K562 (cell line): Measurements from ENCODE around the gene TMEM271. TPM values are rescaled to one million over a fixed set of nuclear protein-coding genes. Genes with fewer than 3 reads are reported as not detected.

Experiments used
- ATAC-seq: fragments of 200-7000 bp; cut with Tn5 transposase; 3 replicates; pipeline ENCODE4 v1.9.1; 2020; ENCODE audit warnings: moderate library complexity
- BruUV-seq: library from RNA; stranded (reverse); fragments of 400-500 nt; replicated peaks from 2 replicates; lab custom pipeline; 2021; lab: Mats Ljungman, UMichigan
- CTCF ChIA-PET: fragments of 300-600 bp; formaldehyde crosslinking; extraction: SDS; loops from one replicate; lab custom pipeline; 2021; ENCODE audit warnings: low intra/inter-chr PET ratio; lab: Yijun Ruan, JAX
- POLR2A ChIA-PET: fragments of 300-600, 350-650 bp; sonication (Branson Sonifier 250); formaldehyde crosslinking; extraction: SDS; loops from one replicate; lab custom pipeline; 2021; ENCODE audit warnings: antibody characterized with exemption, inconsistent platforms; lab: Yijun Ruan, JAX
- DNase-seq, 4 experiments: peaks; one replicate each; pipeline versions ENCODE4 v3.0.0 to v3.0.0-alpha.2; 2011 to 2018; ENCODE audit warnings: low spot score in 3 of 4, mixed read lengths in 3 of 4; ENCODE audit errors: extremely low read depth in 1 of 4
- FAIRE-seq: peaks from 2 replicates; lab custom pipeline; 2011; peaks lifted over from hg19 to GRCh38; lab: Jason Lieb, UNC
- H2AFZ ChIP-seq: 2 replicates; pipeline ENCODE4 v1.6.0; 2011; ENCODE audit warnings: low read depth, low read length, control low read depth, inconsistent platforms
- H3K27ac ChIP-seq: fragments of 200-600 bp; 3 replicates; pipeline ENCODE4 v1.8.0; 2011; ENCODE audit warnings: low read depth, mild to moderate bottlenecking, control low read depth, inconsistent platforms, low read length, moderate library complexity, mixed read lengths; ENCODE audit errors: extremely low read depth
- H3K27me3 ChIP-seq, 2 experiments: fragments of 300-600 bp in 1 of 2; 2 replicates in 1 of 2; 3 replicates in 1 of 2; pipeline versions ENCODE4 v1.6.0 to v1.8.0; 2011; ENCODE audit warnings: inconsistent platforms in 2 of 2, low read length in 2 of 2, mild to moderate bottlenecking in 1 of 2, mixed read lengths in 1 of 2, moderate library complexity in 1 of 2; ENCODE audit not compliant: control insufficient read depth in 2 of 2, insufficient read depth in 2 of 2
- H3K36me3 ChIP-seq: fragments of 300-600 bp; 3 replicates; pipeline ENCODE4 v1.8.0; 2011; ENCODE audit warnings: mild to moderate bottlenecking, low read length, inconsistent platforms; ENCODE audit not compliant: control insufficient read depth, insufficient read depth
- H3K4me1 ChIP-seq, 2 experiments: fragments of 200-600 bp in 1 of 2; replicated peaks in 1 of 2; 2 replicates in 1 of 2; 3 replicates in 1 of 2; pipeline versions ENCODE4 v1.5.1 to v1.8.0; 2011; ENCODE audit warnings: inconsistent platforms in 2 of 2, low read length in 2 of 2, mild to moderate bottlenecking in 1 of 2, mixed read lengths in 1 of 2, moderate library complexity in 1 of 2; ENCODE audit not compliant: control insufficient read depth in 2 of 2, insufficient read depth in 2 of 2
- H3K4me2 ChIP-seq: 2 replicates; pipeline ENCODE4 v1.6.1; 2011; ENCODE audit warnings: low read length, control low read depth, inconsistent platforms, mixed read lengths; ENCODE audit not compliant: insufficient read depth
- H3K4me3 ChIP-seq: fragments of 200-600 bp; sonication (generic), shearing (Covaris generic); 2 replicates; pipeline ENCODE4 v1.5.1; 2016; ENCODE audit warnings: control low read depth, inconsistent platforms
- H3K79me2 ChIP-seq: fragments of 200-600 bp; 3 replicates; pipeline ENCODE4 v1.8.0; 2011; ENCODE audit warnings: low read length, inconsistent platforms; ENCODE audit not compliant: control insufficient read depth, insufficient read depth
- H3K9ac ChIP-seq, 2 experiments: 2 replicates each; pipeline versions ENCODE4 v1.6.0 to v1.6.1; 2011; ENCODE audit warnings: low read depth in 2 of 2, low read length in 2 of 2, control low read depth in 1 of 2, inconsistent platforms in 1 of 2, mild to moderate bottlenecking in 1 of 2, mixed read lengths in 1 of 2; ENCODE audit not compliant: insufficient read depth in 1 of 2
- H3K9me1 ChIP-seq: one replicate; pipeline ENCODE4 v1.6.0; 2011; ENCODE audit warnings: inconsistent platforms, mild to moderate bottlenecking, low read length, moderate library complexity; ENCODE audit not compliant: control insufficient read depth, insufficient read depth
- H3K9me3 ChIP-seq: replicated peaks from 2 replicates; pipeline ENCODE4 v1.5.1; 2011; ENCODE audit warnings: low read depth, low read length, inconsistent platforms; ENCODE audit not compliant: control insufficient read depth, insufficient read depth
- H4K20me1 ChIP-seq: replicated peaks from 2 replicates; pipeline ENCODE4 v1.6.1; 2011; ENCODE audit warnings: low read length, inconsistent platforms, mixed read lengths; ENCODE audit not compliant: control insufficient read depth, insufficient read depth
- CCAR2 ChIP-seq: fragments of 200-400 bp; formaldehyde crosslinking; IDR thresholded peaks from 2 replicates; pipeline ENCODE4 v1.6.1; 2017; ENCODE audit warnings: mild to moderate bottlenecking, low read depth, low read length
- CHD2 ChIP-seq: IDR thresholded peaks from 2 replicates; pipeline ENCODE4 v1.6.1; 2011; ENCODE audit warnings: low read depth, low read length
- FOXM1 ChIP-seq, 2 experiments: fragments of 450-650 bp in 1 of 2; sonication (generic) in 1 of 2; formaldehyde crosslinking in 1 of 2; IDR thresholded peaks; 2 replicates each; pipeline versions ENCODE4 v1.6.1 to v1.9.0; 2017 to 2022; ENCODE audit warnings: low read depth in 2 of 2, mild to moderate bottlenecking in 2 of 2, missing genetic modification reagents in 1 of 2, moderate library complexity in 1 of 2
- FUS ChIP-seq: fragments of 200-400 bp; formaldehyde crosslinking; optimal IDR thresholded peaks from 2 replicates; pipeline ENCODE3; 2017; ENCODE audit warnings: low read depth, low read length
- GATAD2B ChIP-seq: fragments of 450-650 bp; IDR thresholded peaks from 2 replicates; pipeline ENCODE4 v1.6.1; 2017; ENCODE audit warnings: mild to moderate bottlenecking, borderline replicate concordance
- KAT8 ChIP-seq: fragments of 450-650 bp; IDR thresholded peaks from 2 replicates; pipeline ENCODE4 v1.6.1; 2016; ENCODE audit warnings: low read depth, mild to moderate bottlenecking
- MYNN ChIP-seq, 2 experiments: sonication (generic); formaldehyde crosslinking in 1 of 2; IDR thresholded peaks; 2 replicates each; pipeline versions ENCODE4 v1.5.0 to v1.6.1; 2016 to 2020; ENCODE audit warnings: antibody characterized with exemption in 1 of 2, missing genetic modification reagents in 1 of 2
- OTX1 ChIP-seq: fragments of 450-650 bp; formaldehyde crosslinking; IDR thresholded peaks from 2 replicates; pipeline ENCODE4 v1.4.0; 2022; ENCODE audit warnings: mild to moderate bottlenecking
- SMAD2 ChIP-seq: fragments of 150-350 bp; IDR thresholded peaks from 2 replicates; pipeline ENCODE4 v1.6.1; 2014; ENCODE audit warnings: low read depth, mild to moderate bottlenecking, low read length
- SMARCC2 ChIP-seq: fragments of 450-650 bp; IDR thresholded peaks from 2 replicates; pipeline ENCODE4 v1.6.1; 2017; ENCODE audit warnings: antibody characterized with exemption, moderate library complexity, mild to moderate bottlenecking, low read depth
- TCF3 ChIP-seq: sonication (generic); formaldehyde crosslinking; IDR thresholded peaks from 2 replicates; pipeline ENCODE4 v1.4.0; 2020; ENCODE audit warnings: mild to moderate bottlenecking, missing genetic modification reagents
- TGIF2 ChIP-seq: sonication (generic); formaldehyde crosslinking; IDR thresholded peaks from 2 replicates; pipeline ENCODE4 v1.8.1; 2022; ENCODE audit warnings: mild to moderate bottlenecking, missing genetic modification reagents, moderate library complexity
- TOE1 ChIP-seq, 2 experiments: fragments of 450-650 bp in 1 of 2; sonication (generic) in 1 of 2; formaldehyde crosslinking in 1 of 2; IDR thresholded peaks; 2 replicates each; pipeline versions ENCODE4 v1.7.1 to v1.8.0; 2016 to 2022; ENCODE audit warnings: borderline replicate concordance in 2 of 2, mild to moderate bottlenecking in 2 of 2, antibody characterized with exemption in 1 of 2, inconsistent platforms in 1 of 2, low read depth in 1 of 2, missing genetic modification reagents in 1 of 2, moderate library complexity in 1 of 2
- U2AF2 ChIP-seq: fragments of 200-400 bp; formaldehyde crosslinking; optimal IDR thresholded peaks from 2 replicates; pipeline ENCODE3; 2017; ENCODE audit warnings: low read depth, mild to moderate bottlenecking, low read length
- ZBTB34 ChIP-seq: fragments of 250-450 bp; sonication (Bioruptor Pico); IDR thresholded peaks from 2 replicates; pipeline ENCODE4 v1.8.0; 2021; ENCODE audit warnings: mild to moderate bottlenecking, moderate library complexity
- ZNF146 ChIP-seq: IDR thresholded peaks from one replicate; pipeline ENCODE4 v1.6.1; 2018; ENCODE audit warnings: missing compliant biosample characterization; ENCODE audit not compliant: unreplicated experiment
- ZNF217 ChIP-seq: sonication (generic); formaldehyde crosslinking; IDR thresholded peaks from 2 replicates; pipeline ENCODE4 v1.8.0; 2022; ENCODE audit warnings: mild to moderate bottlenecking, missing genetic modification reagents
- ZNF561 ChIP-seq: fragments of 450-650 bp; formaldehyde crosslinking; conservative IDR thresholded peaks from 2 replicates; pipeline ENCODE4 v1.4.0; 2020; ENCODE audit warnings: mild to moderate bottlenecking, moderate library complexity
- WGBS: fragments of 100-300 bp; shearing (Covaris generic); methylation state at CpG from one replicate; pipeline ENCODE4 v1.1.6; 2016; ENCODE audit warnings: low coverage, mixed read lengths; ENCODE audit not compliant: insufficient coverage; ENCODE audit errors: missing lambda C conversion rate; 5-methylcytosine and 5-hydroxymethylcytosine counted together
- in situ Hi-C: fragments of 300-500 bp; cut with MboI; formaldehyde crosslinking; loops from 4 replicates; pipeline ENCODE4 v1.15.0; 2018; ENCODE audit warnings: inconsistent platforms, mixed read lengths
- intact Hi-C: fragments of 100-400 bp; cut with micrococcal nuclease; formaldehyde crosslinking; loops from 2 replicates; pipeline ENCODE4 v1.14.2; 2022
- polyA plus RNA-seq, 8 experiments: library from polyadenylated mRNA; depleted of rRNA in 4 of 8; stranded (reverse) in 5 of 8; unstranded in 3 of 8; fragments of >200 nt; fragmentation: Nextera tagmentation in 2 of 8; fragmentation: Illumina TruSeq in 1 of 8; extraction: Ambion mirVana in 2 of 8; extraction: Trizol in 1 of 8; gene quantifications; 2 replicates each; pipeline versions ENCODE4 v1.2.1 to v1.2.3, GENCODE V29; 2011 to 2014; ENCODE audit warnings: inconsistent platforms in 1 of 8, missing spikeins in 1 of 8
- total RNA-seq, 7 experiments: library from RNA; depleted of rRNA in 6 of 7; stranded (reverse); fragments of >200 nt in 6 of 7; fragmentation: Illumina TruSeq in 2 of 7; extraction: Trizol in 2 of 7; gene quantifications; 2 replicates each; pipeline versions ENCODE4 v1.2.1 to v1.2.3, GENCODE V29; 2011 to 2021; ENCODE audit warnings: low replicate concordance in 1 of 7

The TMEM271 gene
- total and polyA plus RNA-seq, 9 of the 15 experiments (the other 6 are each of a cell fraction or from before 2014, with no cell fraction given) = not detected

GRCh38 chr4:620201-620600, 44.1 kb upstream of the TMEM271 start:
- Histone ChIP-seq H3K4me3 (no peak overlapping the region), H3K27me3 (peaks cover 6 to 54% of the 10 kb centered on the region in 2 experiments), H3K79me2 (no peaks in the 10 kb centered on the region), H2AFZ (no peak overlapping the region), H3K27ac (no peak overlapping the region), H3K9ac (no peak overlapping the region), H3K4me2 (no peak overlapping the region), H3K9me3 (no peaks in the 10 kb centered on the region), H3K4me1 (peaks cover 0 to 7% of the 10 kb centered on the region in 2 experiments; a peak in 2 of 5 replicates), H4K20me1 (no peaks in the 10 kb centered on the region), H3K9me1 (no peaks in the 10 kb centered on the region), H3K36me3 (no peaks in the 10 kb centered on the region)
- FAIRE-seq = no peak
- ATAC-seq = no peak
- POLR2A ChIA-PET = no interaction called here
- under 1% methylated on average over 11 of the region's 11 CpGs for WGBS
- TF ChIP-seq CCAR2 = no peak
- TF ChIP-seq ZNF217 (CRISPR knock-in tag) = no peak
- no peak for TF ChIP-seq ZNF146 (CRISPR knock-in tag)
- TF ChIP-seq OTX1 = no peak
- TF ChIP-seq FOXM1 (IDR thresholded peaks at IDR 0.05; ENCODE audit: low read depth) = no peak
- no peak for TF ChIP-seq FOXM1 (CRISPR knock-in tag; IDR thresholded peaks at IDR 0.05; ENCODE audit: low read depth)
- no peak for TF ChIP-seq SMARCC2
- no peak for TF ChIP-seq CHD2
- TF ChIP-seq ZBTB34 (CRISPR knock-in tag) = no peak
- no peak for TF ChIP-seq GATAD2B
- TF ChIP-seq ZNF561 (CRISPR knock-in tag) = no peak
- no peak for TF ChIP-seq TCF3 (CRISPR knock-in tag)
- no peak for TF ChIP-seq MYNN (IDR thresholded peaks at IDR 0.05)
- TF ChIP-seq MYNN (CRISPR knock-in tag; IDR thresholded peaks at IDR 0.05) = no peak
- no peak for TF ChIP-seq FUS
- no peak for TF ChIP-seq KAT8
- no peak for TF ChIP-seq TOE1 (IDR thresholded peaks at IDR 0.05; ENCODE audit: borderline replicate concordance)
- no peak for TF ChIP-seq TOE1 (CRISPR knock-in tag; IDR thresholded peaks at IDR 0.05; ENCODE audit: borderline replicate concordance, low read depth)
- TF ChIP-seq SMAD2 = no peak
- no peak for TF ChIP-seq TGIF2 (CRISPR knock-in tag)
- no peak for TF ChIP-seq U2AF2
- intact Hi-C loops (no loop called here), in situ Hi-C loops (no loop called here)
- no peak for DNase-seq
- no TSS peak for BruUV-seq
- CTCF ChIA-PET = interaction anchor here (1.0 kb wide), 1 partner anchor 54 kb away, joined by 3 read pairs; the partner anchor contains the start of genes ATP5ME and MYL5
